TTC549 (cell line): ENCODE measurements around the gene MRNIP.

Experiments used
- FAIRE-seq: peaks from 2 replicates; lab custom pipeline; 2012; peaks lifted over from hg19 to GRCh38; lab: Jason Lieb, UNC

The MRNIP gene

GRCh38 chr5:179858586-179859427 is at the start of gene MRNIP:
MRNIP (minus strand) TSS chr5:179858817; CDS start chr5:179858796, 21 bp downstream.
- no peak for FAIRE-seq

- FAIRE-seq = no peak
Measured at GRCh38 chr5:179907556-179908324, 49.1 kb upstream of the MRNIP start, which contains the start of gene TBC1D9B. TBC1D9B (minus strand) TSS chr5:179907897; CDS start chr5:179907821, 76 bp downstream.

- FAIRE-seq = no peak
Measured at GRCh38 chr5:179906795-179907555, 48.4 kb upstream of the MRNIP start.

GRCh38 chr5:179906294-179906794 is 47.7 kb upstream of the MRNIP start:
- FAIRE-seq = no peak

GRCh38 chr5:179905161-179905560 is 46.5 kb upstream of the MRNIP start:
- FAIRE-seq = no peak

- no peak for FAIRE-seq
Measured at GRCh38 chr5:179904463-179905160, 46.0 kb upstream of the MRNIP start.

- no peak for FAIRE-seq
Measured at GRCh38 chr5:179902763-179903158, 44.1 kb upstream of the MRNIP start.

- FAIRE-seq = no peak
Measured at GRCh38 chr5:179901915-179902762, 43.5 kb upstream of the MRNIP start.

GRCh38 chr5:179901462-179901861 is 42.8 kb upstream of the MRNIP start:
- FAIRE-seq = no peak

- FAIRE-seq = no peak
Measured at GRCh38 chr5:179900711-179901110, 42.1 kb upstream of the MRNIP start.

- FAIRE-seq = no peak
Measured at GRCh38 chr5:179900206-179900605, 41.6 kb upstream of the MRNIP start.

GRCh38 chr5:179895861-179896260 is 37.2 kb upstream of the MRNIP start:
- no peak for FAIRE-seq

GRCh38 chr5:179893958-179894895 is 35.6 kb upstream of the MRNIP start:
- no peak for FAIRE-seq

GRCh38 chr5:179893076-179893957 is 34.7 kb upstream of the MRNIP start:
- FAIRE-seq = no peak

- no peak for FAIRE-seq
Measured at GRCh38 chr5:179892255-179892654, 33.6 kb upstream of the MRNIP start.

- no peak for FAIRE-seq
Measured at GRCh38 chr5:179890751-179891682, 32.4 kb upstream of the MRNIP start.

GRCh38 chr5:179889885-179890284 is 31.3 kb upstream of the MRNIP start:
- FAIRE-seq = no peak
